Measurements from ENCODE around the gene GRID1. TPM values are rescaled to one million over a fixed set of nuclear protein-coding genes. Genes with fewer than 3 reads are reported as not detected.

GRID1 gene
- total RNA-seq, 1 experiment from 2014 or later, result 5.6 TPM

- peak overlapping the region; percentile 46 for H3K4me2 ChIP-seq (ENCODE audit: low read length)
- H3K9me2 ChIP-seq (ENCODE audit: insufficient read depth), result no peaks in the 10 kb centered on the region
- H3K27ac ChIP-seq (ENCODE audit: low read depth, low read length), result no peak overlapping the region
- no peak overlapping the region for H2AFZ ChIP-seq (ENCODE audit: low read depth, low read length, poor library complexity, severe bottlenecking)
- CTCF ChIA-PET, result interaction anchor here (1.3 kb wide), 1 partner anchor 9 kb away, joined by 4 read pairs; no protein-coding TSS in a partner anchor
- H3K4me1 ChIP-seq (ENCODE audit: control insufficient read depth in 1 of 2, insufficient read depth in 2 of 2, low read length in 2 of 2), result peaks cover 0 to 8% of the 10 kb centered on the region in 2 experiments; a peak in 2 of 4 replicates
- RAD21 ChIA-PET (ENCODE audit: low non-redundant PET in 1 of 2, low total read pairs in 2 of 2, uncharacterized antibody in 2 of 2, unreplicated experiment in 2 of 2), result no interaction called here
- BruUV-seq (replicated peaks), result no TSS peak
- ATAC-seq (peak; percentile 97), DNase-seq (ENCODE audit: low read depth, low spot score) (no peak)
- intact Hi-C loops (cut with micrococcal nuclease), result loop anchor here (2.0 to 5.0 kb wide), 2 partner anchors 113 to 325 kb away; no protein-coding TSS in a partner anchor
- POLR2A ChIA-PET, result no interaction called here
- no peaks in the 10 kb centered on the region for H3K27me3 ChIP-seq (ENCODE audit: insufficient read depth, low read length)
- H3K36me3 ChIP-seq (ENCODE audit: control insufficient read depth in 1 of 2, insufficient read depth in 2 of 2, low read length in 2 of 2), result no peaks in the 10 kb centered on the region
- no peaks in the 10 kb centered on the region for H4K20me1 ChIP-seq (ENCODE audit: insufficient read depth)
- H3K9me3 ChIP-seq (ENCODE audit: control insufficient read depth in 1 of 2, insufficient read depth in 1 of 2, low read depth in 1 of 2, low read length in 2 of 2), result no peaks in the 10 kb centered on the region
- H3K79me2 ChIP-seq (ENCODE audit: insufficient read depth, low read length), result no peaks in the 10 kb centered on the region
- no peak overlapping the region for H3K9ac ChIP-seq (ENCODE audit: low read length)
- H3K4me3 ChIP-seq (replicated peaks in 1 of 2; ENCODE audit: low read depth in 1 of 2, low read length in 2 of 2), result no peak overlapping the region
- TF ChIP-seq FOSL1 (IDR thresholded peaks at IDR 0.05; ENCODE audit: low read depth) (no peak), SRF (IDR thresholded peaks at IDR 0.05; ENCODE audit: low read depth) (no peak), EZH2 (IDR thresholded peaks at IDR 0.05) (no peak), POLR2A (IDR thresholded peaks at IDR 0.05; ENCODE audit: borderline replicate concordance, extremely low read depth, insufficient read depth, insufficient read length) (no peak), CTCF (IDR thresholded peaks at IDR 0.05 in 2 of 3, conservative IDR thresholded peaks at IDR 0.05 in 1 of 3; ENCODE audit: borderline replicate concordance in 1 of 3, insufficient read depth in 1 of 3, low read depth in 2 of 3, low read length in 2 of 3) (peak; percentile 61 to 69 (median 65)), MAX (IDR thresholded peaks at IDR 0.05) (no peak), CBX3 (IDR thresholded peaks at IDR 0.05; ENCODE audit: low read depth) (no peak), RAD21 (IDR thresholded peaks at IDR 0.05; ENCODE audit: low read depth) (peak; percentile 72), EGR1 (IDR thresholded peaks at IDR 0.05; ENCODE audit: low read depth) (no peak), ZBTB33 (IDR thresholded peaks at IDR 0.05; ENCODE audit: extremely low read depth, insufficient replicate concordance, low read length) (no peak), CEBPB (IDR thresholded peaks at IDR 0.05; ENCODE audit: low read depth) (no peak)
Observed at GRCh38 chr10:86261941-86262687, 104.5 kb downstream of the GRID1 start.

Measured in HCT116 (cell line).